LHCN-M2 (cell line): ENCODE results near the gene FAM89A. TPM values are rescaled to one million over a fixed set of nuclear protein-coding genes. Genes with fewer than 3 reads are reported as not detected.
"Not testable (repeated sequence)": the region's sequence is repeated elsewhere in the genome, so short reads cannot be mapped to it uniquely, and the experiment has no call there.

Source experiments
- DNase-seq: peaks from one replicate; pipeline ENCODE4 v3.0.0-alpha.2; 2012; ENCODE audit warnings: low read depth
- total RNA-seq: library from RNA; depleted of rRNA; stranded (reverse); fragments of >200 nt; gene quantifications from 2 replicates; pipeline ENCODE4 v1.2.3, GENCODE V29; 2014

FAM89A gene
- total RNA-seq, 1 experiment from 2014 or later, result 2.9 TPM

DNA sequence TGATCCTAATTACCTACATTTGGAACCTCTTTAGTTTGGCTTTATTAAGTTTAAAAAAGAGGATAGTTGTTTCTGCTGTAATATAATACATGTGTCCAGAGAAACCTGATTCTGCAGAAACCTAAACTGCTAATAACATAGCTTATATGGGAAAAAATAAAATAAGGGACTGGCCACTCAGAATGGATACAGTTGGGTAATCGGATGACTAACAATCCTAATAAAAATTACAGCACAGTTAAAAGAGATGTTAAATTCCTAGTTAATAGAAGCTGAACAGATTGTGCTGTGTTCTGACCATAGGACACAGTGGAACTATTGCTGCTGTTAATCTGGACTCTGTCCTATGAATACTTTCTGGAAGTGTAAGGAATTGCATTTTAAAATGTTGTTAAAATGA lies 45.2 kb downstream of the FAM89A start:
- DNase-seq, result no peak

DNA sequence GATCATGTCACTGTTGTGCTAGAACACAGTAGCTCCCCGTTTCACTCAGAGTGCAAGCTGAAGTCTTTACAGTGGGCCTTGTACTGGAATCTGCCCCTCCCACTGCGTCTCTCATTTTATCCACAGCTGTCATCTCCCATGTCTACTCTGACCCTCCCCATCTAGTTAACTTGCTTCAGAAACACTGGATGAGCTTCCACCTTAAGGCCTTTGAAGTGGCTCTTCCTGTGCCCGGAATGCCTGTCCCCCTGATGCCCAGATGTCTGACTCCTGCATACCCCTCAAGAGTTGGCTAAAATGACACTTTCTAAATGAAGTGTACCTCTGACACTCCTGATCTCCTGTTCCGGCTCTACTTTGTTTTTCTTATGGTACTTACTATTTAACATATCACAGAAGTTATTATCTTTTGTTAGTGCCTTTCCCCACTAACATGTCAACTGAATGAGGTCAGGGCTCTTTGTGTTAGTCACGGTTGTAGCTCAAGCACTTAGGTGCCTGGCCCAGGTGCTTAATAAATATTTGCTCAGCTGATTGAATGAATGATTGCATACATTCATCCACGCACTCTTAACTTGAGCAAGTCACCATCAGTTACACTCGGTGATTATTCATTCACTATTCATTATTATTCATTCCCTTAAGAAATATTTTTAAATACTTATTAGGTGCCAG lies 47.8 kb downstream of the FAM89A start:
- DNase-seq, result no peak

DNA sequence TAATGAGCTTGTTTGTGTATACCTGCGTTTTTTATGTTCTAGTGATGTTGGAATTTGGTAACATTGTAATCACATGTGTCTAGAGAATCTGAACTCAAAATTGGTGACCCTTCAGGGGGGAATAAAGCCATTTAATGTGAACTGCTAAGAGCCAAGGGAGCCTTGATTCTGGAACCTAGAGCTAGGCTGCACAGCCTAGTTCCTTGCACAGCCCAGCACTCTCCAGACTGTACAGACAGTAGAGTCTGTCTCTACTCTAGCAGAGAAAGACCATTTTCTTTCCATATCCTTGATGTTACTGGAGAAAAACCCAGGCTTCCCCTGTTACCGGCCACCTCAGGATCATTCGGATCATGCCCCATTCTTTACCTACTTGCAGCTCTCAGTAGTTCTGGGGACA lies 52.6 kb downstream of the FAM89A start:
- DNase-seq, result no peak

DNA sequence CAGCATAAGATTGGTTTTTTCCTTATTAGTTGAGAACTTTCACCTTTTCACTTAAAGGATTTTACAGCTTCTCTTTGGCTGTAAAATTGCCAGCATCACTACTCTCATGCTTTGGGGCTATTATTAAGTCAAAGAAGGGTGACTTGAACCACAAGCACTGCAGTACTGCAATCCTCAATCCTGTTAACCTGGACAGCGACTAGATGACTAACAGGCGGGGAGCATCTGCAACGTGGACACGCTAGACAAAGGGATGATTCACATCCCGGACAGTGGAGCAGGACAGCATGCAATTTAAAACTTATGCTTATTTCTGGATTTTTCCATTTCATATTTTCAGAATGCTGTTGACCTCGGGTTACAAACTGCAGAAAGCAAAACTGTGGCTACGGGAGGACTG lies 53.1 kb downstream of the FAM89A start:
- peak; percentile 81 for DNase-seq

DNA sequence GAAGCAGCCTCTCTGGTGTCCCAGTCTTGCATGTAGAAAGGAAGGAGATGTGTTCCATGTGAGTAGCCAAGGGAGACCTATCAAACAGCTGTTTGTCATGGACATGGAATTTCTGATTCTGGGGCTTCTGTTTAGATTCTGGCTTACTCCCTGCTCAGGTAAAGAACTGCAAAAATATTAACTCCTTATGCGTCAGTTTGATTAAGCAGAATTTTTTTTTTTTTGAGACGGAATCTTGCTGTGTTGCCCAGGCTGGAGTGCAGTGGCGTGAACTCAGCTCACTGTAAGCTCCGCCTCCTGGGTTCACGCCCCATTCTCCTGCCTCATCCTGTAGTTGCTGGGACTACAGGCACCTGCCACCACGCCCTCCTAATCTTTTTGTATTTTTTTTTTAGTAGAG lies 54.3 kb downstream of the FAM89A start:
- DNase-seq, result no peak

DNA sequence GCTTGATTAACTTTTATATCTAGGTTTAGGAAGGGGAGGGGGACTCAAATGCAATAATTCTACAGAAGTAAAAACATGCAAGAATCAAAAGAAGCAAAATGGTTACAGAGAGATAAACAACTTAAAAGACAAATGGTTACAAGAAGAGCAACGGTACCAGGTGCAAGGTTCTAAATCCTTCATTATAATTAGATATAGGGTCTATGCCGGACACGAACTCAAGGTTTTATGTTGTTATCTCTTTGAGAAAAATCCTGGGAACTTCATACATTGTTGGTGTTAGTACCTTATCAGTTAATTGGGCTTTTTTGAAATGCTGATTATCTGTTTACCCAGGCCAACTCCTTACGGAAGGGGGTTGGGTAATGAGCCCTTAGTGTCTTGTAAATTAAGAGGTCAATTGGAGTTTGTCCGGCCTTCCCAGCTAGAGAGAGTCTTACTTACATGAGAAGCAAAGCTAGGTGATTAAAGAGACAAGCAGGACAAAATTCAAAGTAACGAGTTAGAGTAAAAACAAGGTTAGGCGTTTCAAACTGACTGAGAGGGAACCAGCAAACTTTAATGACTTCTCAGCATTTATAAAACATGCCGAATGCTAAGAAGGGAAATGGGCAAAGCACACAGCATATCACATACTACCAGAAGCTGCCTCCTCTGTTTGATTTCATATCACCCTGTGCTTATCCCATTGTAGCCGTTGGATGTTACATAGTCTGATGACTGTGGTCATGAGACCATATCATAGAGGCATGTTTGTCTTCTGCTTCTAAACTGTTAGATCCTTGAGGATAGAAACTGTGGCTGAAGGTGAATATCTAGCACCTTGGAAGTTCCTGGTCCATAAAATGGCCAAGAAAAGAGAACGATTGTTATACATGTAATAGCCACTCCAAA lies 55.2 kb downstream of the FAM89A start:
- not testable (repeated sequence) for DNase-seq

DNA sequence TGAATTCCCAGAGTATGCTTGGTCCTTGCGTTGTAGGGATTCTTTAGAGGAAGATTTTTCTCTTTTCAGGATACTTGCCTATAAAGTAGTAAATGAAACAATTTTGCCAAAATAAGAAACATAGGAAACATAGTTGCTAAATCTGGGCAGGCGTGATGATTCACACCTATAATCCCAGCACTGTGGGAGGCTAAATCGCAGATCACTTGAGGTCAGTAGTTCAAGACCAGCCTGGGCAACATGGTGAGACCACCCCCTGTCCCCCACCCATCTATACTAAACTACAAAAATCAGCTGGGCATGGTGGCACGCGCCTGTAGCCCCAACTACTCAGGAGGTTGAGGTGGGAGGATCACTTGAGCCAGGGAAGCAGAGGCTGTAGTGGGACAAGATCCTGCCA lies 56.2 kb downstream of the FAM89A start:
- DNase-seq, result no peak

DNA sequence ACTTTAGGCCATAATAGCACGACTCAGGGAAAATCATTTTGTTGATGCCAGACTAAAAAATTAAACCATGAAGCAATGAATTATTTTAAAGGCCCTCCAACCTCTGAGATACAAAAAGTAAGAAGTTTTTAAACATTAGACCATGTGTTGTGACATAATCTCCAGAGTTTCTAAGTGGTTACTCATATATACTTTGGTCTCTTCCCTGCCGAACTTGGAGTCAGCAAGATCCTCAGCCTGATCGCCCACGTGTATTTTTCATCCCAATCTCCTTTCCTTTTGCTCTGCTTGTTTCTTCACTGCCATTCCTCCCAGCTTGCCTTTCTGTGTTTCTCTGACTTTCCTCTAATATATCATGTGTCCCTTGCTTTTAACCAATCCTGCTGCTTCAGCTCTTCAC lies 57.4 kb downstream of the FAM89A start:
- DNase-seq, result no peak

DNA sequence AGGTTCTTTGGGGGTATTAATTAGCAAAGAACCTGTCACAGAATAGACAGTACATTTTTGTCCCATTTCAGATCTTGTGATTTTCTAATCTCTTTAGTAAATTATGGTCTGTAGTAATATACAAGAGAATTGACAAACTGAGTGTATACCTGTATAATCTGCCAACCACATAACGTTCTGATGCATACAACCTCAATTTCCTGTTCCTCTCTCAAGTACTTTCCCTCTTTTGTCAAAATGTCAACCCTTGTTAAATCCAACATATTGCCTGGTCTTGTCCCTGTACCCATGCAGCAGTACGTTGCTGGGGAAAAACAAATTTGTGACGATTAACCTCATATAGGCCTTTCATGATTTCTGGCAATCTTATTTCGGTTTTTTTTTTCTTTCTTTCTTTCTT lies 60.1 kb downstream of the FAM89A start:
- no peak for DNase-seq

DNA sequence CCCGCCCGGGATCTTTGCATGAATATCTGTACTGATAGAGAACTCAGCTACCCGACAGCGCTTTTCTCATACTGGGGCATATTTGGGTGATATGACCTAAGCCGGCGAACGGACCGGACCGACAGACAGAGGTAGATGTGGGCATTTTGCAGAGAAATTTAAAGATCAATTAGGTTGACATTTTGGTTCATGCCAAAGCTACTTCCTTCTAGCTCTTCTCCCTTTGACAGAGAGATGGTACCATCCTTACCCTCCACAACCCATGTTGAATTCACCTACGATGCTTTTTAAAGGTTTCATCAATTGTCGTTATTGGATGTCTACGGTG lies 60.7 kb downstream of the FAM89A start:
- DNase-seq, result no peak

DNA sequence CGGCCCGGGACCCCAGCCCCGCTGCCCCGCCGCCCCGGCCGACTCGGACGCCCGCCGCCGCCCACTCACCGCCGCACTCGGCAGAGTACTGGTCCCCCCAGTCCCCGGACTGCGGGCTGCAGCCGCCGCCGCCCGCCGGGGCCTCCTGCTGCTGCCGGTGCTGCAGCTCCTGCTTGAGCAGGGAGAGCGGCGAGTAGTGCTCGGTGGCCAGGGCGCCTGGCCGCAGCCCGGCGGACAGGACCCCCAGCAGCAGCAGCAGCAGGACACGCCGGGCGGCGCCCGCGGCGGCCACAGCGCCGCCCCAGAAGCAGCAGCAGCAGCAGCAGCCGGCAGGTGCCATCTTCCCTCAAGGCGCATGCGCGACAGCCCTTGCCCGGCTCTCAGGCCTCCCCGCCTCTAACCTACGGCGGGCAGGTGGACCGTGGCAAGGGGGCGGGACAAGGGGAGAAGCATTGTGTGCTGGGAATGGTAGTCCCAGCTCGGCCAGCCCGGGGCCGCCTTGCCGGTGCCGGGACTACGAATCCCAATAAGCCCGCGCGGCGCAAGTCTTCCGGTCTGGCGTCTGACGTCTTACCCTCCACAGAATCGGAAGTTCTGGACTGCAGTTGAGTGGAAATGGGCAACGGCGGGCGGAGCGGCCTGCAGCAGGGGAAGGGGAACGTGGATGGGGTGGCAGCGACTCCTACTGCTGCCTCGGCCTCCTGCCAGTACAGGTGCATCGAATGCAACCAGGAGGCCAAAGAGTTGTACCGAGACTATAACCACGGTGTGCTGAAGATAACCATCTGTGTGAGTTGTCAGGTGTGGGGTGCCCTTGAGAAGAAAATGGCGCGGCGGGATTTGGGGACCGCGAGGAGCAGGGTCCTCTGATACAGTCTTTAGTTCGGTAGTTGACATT lies 61.3 kb downstream of the FAM89A start, which contains the start of the genes ARV1 and TTC13:
Gene ARV1, plus strand, starts transcription at position 604 of the 898 bp plus-strand sequence. Its CDS starts 12 bp downstream, at position 616.
Gene TTC13, minus strand, starts transcription at position 371 of the 898 bp plus-strand sequence. Its CDS starts 31 bp downstream, at position 340.
- DNase-seq, result peak; percentile 97

DNA sequence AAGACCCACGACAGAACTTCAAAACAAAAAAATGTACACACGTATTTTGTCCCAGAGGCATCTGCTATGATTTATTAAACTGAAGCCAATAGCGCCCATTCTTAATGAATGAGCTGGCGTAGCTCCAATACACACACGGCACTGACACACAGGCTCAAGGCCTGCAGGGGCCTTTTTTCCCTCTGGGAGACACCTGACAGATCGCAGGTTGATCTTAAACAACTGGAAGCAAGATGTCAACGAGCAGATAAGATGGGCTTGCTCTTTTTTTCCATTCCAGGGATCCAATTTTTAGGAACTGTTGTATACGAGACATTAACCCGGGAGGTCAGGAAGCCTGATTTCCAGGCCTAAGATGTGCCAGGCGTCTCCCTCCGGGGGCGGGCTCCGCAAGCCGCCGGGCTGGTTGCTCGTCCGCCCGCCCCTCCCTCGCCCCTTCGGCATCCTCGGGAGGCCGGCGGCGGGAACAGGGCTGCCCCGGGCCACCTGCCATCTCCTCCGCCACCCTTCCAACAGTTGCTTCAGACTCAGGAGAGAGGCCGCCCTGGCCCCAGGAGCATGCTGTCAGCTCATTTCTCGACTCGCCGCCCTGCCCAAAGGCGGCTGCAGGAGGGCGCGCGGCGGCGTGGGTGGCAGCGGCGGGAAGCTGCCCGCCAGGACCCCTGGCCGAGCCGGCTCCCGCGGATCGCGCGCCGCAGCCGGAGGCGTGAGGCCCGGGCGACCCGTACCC lies 62.1 kb downstream of the FAM89A start:
- DNase-seq, result peak; percentile 16

DNA sequence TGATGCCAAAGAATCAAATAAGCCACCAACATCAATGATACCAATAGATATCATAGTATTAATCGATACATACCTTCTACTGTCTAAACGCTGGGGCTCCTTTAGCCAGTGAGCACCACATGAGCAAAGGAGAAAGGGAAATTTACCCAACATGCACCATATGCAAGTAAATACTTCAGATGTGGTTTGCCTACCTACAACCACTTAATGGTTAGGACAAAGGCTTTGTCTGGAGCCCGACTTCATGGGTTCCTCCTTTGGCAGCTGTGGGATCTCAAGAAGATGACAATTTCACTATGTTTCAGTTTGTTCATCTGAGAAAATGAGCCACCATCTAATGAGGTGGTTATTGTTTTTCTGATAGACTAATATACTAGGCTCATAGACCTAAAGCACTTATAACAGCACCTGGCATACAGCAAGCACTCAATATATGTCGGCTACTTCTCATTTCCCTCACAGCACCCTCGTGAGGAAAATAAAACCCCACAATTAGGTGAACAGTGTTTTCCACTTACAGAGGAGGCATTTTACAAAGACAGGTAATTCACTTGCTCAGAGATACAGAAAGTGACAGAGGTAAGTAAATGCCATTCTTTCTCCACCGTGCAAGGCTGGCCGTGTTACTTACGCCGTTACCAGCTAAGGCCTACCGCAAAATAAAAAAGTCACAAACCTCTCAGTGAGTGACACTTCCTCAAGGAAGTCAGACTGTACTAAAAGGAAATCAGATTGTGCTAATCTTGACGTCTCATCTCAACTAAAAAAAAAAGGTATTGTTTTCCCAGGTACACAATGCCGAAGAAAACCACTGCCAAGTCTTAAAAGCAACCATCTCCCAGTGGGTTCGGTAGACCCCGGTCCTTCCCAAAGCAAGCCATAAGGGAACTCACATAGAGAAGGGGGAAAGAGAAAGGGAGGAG lies 63.0 kb downstream of the FAM89A start:
- DNase-seq, result no peak

DNA sequence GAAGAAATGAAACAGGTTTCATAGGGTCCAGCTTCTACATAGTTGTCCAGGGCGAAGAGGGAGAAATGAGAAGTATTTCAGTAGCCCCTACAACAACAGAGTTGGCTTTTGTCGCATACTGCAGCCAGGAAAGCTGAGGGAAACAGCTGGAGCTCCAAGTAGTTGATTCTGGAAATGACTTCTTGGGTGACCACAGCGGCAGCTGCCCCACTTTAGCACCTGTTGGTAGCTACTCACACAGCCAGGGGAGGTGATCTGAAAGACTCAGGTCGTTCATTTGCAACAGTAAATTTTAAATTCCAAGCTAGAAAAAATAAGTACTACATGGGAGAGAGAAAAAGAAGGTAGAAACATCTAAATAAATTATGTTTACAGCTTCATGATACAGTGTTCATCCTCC lies 63.7 kb downstream of the FAM89A start:
- peak; percentile 20 for DNase-seq

DNA sequence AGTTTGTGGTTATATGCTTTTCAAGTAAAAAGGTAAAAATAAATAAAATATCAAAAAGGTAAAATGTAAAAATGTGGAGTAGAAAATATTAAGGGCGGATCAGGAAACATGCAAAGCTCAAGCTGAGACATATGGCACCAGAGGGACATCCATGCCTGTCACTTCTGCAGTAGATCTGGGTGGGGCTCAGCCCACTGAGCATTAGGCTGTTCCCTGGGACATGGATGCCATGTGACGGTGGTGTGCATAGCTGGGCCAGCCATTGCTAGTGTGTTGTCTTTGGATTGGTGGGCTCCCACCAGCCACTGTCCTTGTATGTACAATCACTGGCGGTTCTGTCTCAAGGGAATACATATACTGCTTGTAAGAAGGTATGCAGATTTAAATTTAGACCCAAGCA lies 64.4 kb downstream of the FAM89A start:
- no peak for DNase-seq

DNA sequence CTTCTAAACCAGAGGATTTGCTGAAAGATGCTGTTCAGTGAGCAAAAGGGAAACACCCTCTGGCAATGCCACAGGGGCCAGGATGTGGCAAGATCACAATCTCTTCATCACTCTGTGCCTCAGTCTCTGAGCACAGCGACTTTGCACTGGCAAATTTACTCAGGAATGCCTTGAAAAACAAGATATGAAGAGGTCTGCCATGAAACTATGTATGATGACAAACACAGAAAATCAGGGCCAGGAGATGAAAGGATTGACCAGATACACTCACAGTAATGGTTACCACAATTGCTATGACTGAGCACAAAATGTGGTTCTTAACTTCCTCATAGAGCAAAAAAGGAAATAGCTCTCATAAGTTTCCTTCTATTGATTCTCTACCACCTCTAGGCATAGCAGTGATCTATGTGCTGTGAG lies 67.2 kb downstream of the FAM89A start:
- DNase-seq, result no peak

DNA sequence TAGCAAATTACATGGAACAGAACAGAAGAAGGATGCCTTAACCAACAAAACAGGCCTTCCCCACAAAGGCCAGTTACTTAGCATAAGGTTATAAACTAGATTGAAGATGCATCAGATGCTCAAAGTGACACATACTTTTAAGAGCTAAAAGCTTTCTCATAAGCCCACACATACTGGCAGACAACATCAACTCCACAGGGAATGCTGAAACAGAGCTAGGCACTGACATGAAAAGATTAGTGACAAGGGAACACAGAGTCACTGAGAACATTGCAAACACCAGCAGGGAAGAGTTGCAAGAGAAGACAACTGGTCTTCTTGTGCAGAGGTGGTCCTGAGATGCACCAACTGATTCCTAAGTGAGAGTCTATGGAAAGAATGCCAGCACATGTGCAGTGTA lies 68.3 kb downstream of the FAM89A start:
- DNase-seq, result no peak

DNA sequence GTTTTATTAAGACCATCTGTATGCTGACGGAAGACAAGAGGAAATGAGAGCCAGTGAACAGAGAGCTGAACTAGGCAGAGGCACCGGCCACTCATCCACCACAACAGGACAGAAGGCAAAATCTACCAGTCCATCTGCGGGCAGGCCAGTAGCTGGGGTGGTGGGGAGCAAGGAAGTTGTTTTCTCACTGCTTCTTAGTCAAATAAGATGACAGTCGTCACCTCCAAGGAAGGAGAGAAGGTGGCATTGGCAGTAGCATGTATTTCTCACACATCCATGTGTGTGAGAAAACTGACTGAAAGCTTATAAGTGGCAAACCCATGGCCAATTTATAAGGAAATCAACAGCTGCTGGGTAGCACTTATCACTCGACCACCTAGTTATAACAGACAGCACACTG lies 69.6 kb downstream of the FAM89A start:
- DNase-seq, result no peak
